ENCODE results near the gene CAP1. TPM values are rescaled to one million over a fixed set of nuclear protein-coding genes. Genes with fewer than 3 reads are reported as not detected.

The CAP1 gene
- total RNA-seq, 1 experiment from 2014 or later = 255 TPM

DNA sequence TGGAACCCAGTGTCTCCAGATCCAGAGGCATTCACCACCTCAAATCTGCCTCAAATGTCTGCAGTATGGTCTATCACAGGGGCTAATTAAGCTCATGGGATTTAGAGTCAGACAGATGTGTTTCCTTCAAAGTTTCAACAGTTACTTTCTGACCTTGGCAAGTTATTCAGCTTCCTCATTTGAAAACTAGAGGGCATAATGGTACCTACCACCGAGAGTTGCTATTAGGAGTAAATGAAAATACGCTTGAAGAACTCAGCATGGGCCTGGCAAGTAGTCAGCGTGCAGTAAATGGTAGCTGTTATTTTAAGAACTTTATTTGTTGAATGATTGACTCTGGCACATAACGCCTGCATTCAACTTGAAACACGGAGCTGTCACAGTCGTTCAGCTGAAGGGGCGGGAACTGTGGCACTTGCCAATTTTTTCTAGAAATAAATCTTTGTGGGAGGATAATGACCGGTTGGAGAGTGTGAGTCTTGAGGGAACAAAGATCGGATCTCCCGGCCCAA is 1.2 kb upstream of the CAP1 start:
- peak overlapping the region; percentile 87 for H3K9ac ChIP-seq (ENCODE audit: extremely low read depth, insufficient read length, low read length)
- H3K36me3 Mint-ChIP-seq (ENCODE audit: insufficient read depth in 1 of 3, low read depth in 3 of 3) = peaks cover 13 to 26% (median 17%) of the 10 kb centered on the region in 3 experiments
- peak overlapping the region; percentile 23 for H2BK5ac ChIP-seq (ENCODE audit: insufficient read length, low read length)
- H3K4me1 ChIP-seq (ENCODE audit: insufficient read depth, low read length) = no peaks in the 10 kb centered on the region; the same call in none of the 2 replicates
- H4K5ac ChIP-seq (ENCODE audit: insufficient read length, low read depth, low read length) = peak overlapping the region; percentile 18
- no peak overlapping the region for H3K23ac ChIP-seq (ENCODE audit: insufficient read length, low read depth, low read length)
- peak overlapping the region; percentile 56; the same call in 1 of the 2 replicates for H3K4ac ChIP-seq (ENCODE audit: low read depth, low read length)
- peaks cover 22% of the 10 kb centered on the region for H3K79me2 ChIP-seq (ENCODE audit: insufficient read depth, low read length)
- no peak overlapping the region for H2BK15ac ChIP-seq (ENCODE audit: low read depth, low read length)
- DNase-seq = no peak
- H2AFZ ChIP-seq (ENCODE audit: low read length) = no peak overlapping the region
- H3K9me3 ChIP-seq (ENCODE audit: control insufficient read depth, low read depth, low read length) = no peaks in the 10 kb centered on the region
- H4K8ac ChIP-seq (replicated peaks; ENCODE audit: insufficient read length, low read depth, low read length) = no peak overlapping the region
- peaks cover 8% of the 10 kb centered on the region for H3K79me1 ChIP-seq (ENCODE audit: insufficient read depth, low read depth, low read length, poor library complexity, severe bottlenecking)
- H2BK12ac ChIP-seq (ENCODE audit: insufficient read length, low read depth, low read length) = peak overlapping the region; percentile 69
- peak overlapping the region; percentile 98 for H3K14ac ChIP-seq (ENCODE audit: insufficient read depth, low read length)
- no peaks in the 10 kb centered on the region for H3K9me3 Mint-ChIP-seq
- H3K27ac ChIP-seq (ENCODE audit: insufficient read length, low read depth, low read length) = peak overlapping the region; percentile 60
- H2BK20ac ChIP-seq (ENCODE audit: low read depth, low read length, poor library complexity, severe bottlenecking) = no peak overlapping the region
- H3K27me3 Mint-ChIP-seq (ENCODE audit: low read depth) = no peaks in the 10 kb centered on the region
- H4K91ac ChIP-seq (ENCODE audit: insufficient read length, low read depth, low read length) = no peak overlapping the region
- no peaks in the 10 kb centered on the region for H3K27me3 ChIP-seq (ENCODE audit: insufficient read depth, low read length)
- peak overlapping the region; percentile 72 to 100 (median 98) for H3K27ac Mint-ChIP-seq
- peak overlapping the region; percentile 89 for H3T11ph ChIP-seq (ENCODE audit: low read length)
- H3K4me1 Mint-ChIP-seq = peaks cover 15 to 23% of the 10 kb centered on the region in 2 experiments
- peak overlapping the region; percentile 42 for H2BK120ac ChIP-seq (ENCODE audit: low read depth, low read length, poor library complexity, severe bottlenecking)
- TF ChIP-seq CTCF (conservative IDR thresholded peaks at IDR 0.05) = no peak; the same call in 2 of the 3 replicates
- no peak overlapping the region for H3K56ac ChIP-seq (ENCODE audit: insufficient read length, low read depth, low read length)
- no peaks in the 10 kb centered on the region for H4K20me1 ChIP-seq (ENCODE audit: control insufficient read depth, insufficient read depth, insufficient read length)
- peak overlapping the region; percentile 90 for H3K4me2 ChIP-seq (ENCODE audit: insufficient read depth, insufficient read length, low read length)
- peak overlapping the region; percentile 98 for H3K18ac ChIP-seq (ENCODE audit: insufficient read length, low read depth, low read length)
- H3K4me3 Mint-ChIP-seq = peak overlapping the region; percentile 94 to 97
- no CpG with 5 or more reads among the region's 10 CpGs for WGBS (ENCODE audit: extremely low coverage, insufficient read length, low lambda C conversion rate)
- peaks cover 14% of the 10 kb centered on the region for H3K23me2 ChIP-seq (ENCODE audit: insufficient read length, low read depth, low read length, poor library complexity, severe bottlenecking)
- H2AK5ac ChIP-seq (ENCODE audit: insufficient read length, low read length) = no peak overlapping the region
